Activated CD8-positive, alpha-beta T cell treated with anti-CD3 and anti-CD28 coated beads, Interleukin-2, amount 10 ng/mL, durations not matched to agents 7 days and 5 days (primary cell): ENCODE measurements around the gene TMIGD2. TPM values are rescaled to one million over a fixed set of nuclear protein-coding genes. Genes with fewer than 3 reads are reported as not detected.
"Not testable (repeated sequence)": the region's sequence is repeated elsewhere in the genome, so short reads cannot be mapped to it uniquely, and the experiment has no call there.

Experiments used
- ATAC-seq: fragments of 150-1000 bp; cut with Tn5 transposase; one replicate; pipeline ENCODE4 v1.10.0; 2021; ENCODE audit warnings: moderate library complexity
- CTCF ChIA-PET: fragments of 350-600 bp; sonication (Branson Sonifier 250); formaldehyde crosslinking; loops from one replicate; lab custom pipeline; 2021; ENCODE audit warnings: antibody characterized with exemption; lab: Charles Lee
- POLR2A ChIA-PET: fragments of 350-600 bp; sonication (Branson Sonifier 250); formaldehyde crosslinking; loops from one replicate; lab custom pipeline; 2021; ENCODE audit warnings: antibody characterized with exemption; lab: Charles Lee
- DNase-seq: peaks from one replicate; pipeline ENCODE4 v3.0.0-alpha.2; 2020
- H3K27ac Mint-ChIP-seq: one replicate; pipeline ENCODE4 v1.8.0; 2021; ENCODE audit warnings: mild to moderate bottlenecking, mixed read lengths
- H3K27me3 Mint-ChIP-seq: one replicate; pipeline ENCODE4 v1.8.0; 2021; ENCODE audit warnings: low read depth, mixed read lengths
- H3K36me3 Mint-ChIP-seq: one replicate; pipeline ENCODE4 v1.8.0; 2021; ENCODE audit warnings: low read depth, mixed read lengths
- H3K4me1 Mint-ChIP-seq: one replicate; pipeline ENCODE4 v1.8.0; 2021; ENCODE audit warnings: low read depth, mixed read lengths
- H3K4me3 Mint-ChIP-seq: one replicate; pipeline ENCODE4 v1.8.0; 2021; ENCODE audit warnings: mild to moderate bottlenecking, mixed read lengths
- H3K9me3 Mint-ChIP-seq: one replicate; pipeline ENCODE4 v1.8.0; 2022; ENCODE audit warnings: mixed read lengths; ENCODE audit not compliant: insufficient read depth
- total RNA-seq, 2 experiments: library from RNA; stranded (reverse); gene quantifications; one replicate each; pipeline ENCODE4 v1.2.3, GENCODE V29; 2021

The TMIGD2 gene
- 10 to 100 TPM; 35.9 to 39.5 TPM for total RNA-seq

GRCh38 chr19:4302243-4302640, at the start of gene TMIGD2:
Gene TMIGD2, minus strand, starts transcription at chr19:4302389. Its CDS starts 4 bp downstream, at chr19:4302385.
- Mint-ChIP-seq H3K27ac (peak within 1 kb of the TSS; percentile 82), H3K9me3 (no peaks in the 10 kb centered on the region), H3K36me3 (peaks cover 3% of the 10 kb centered on the region), H3K4me1 (peaks cover 53% of the 10 kb centered on the region), H3K27me3 (no peaks in the 10 kb centered on the region), H3K4me3 (peak within 1 kb of the TSS; percentile 84)
- peak; percentile 6 for ATAC-seq
- peak; percentile 51 for DNase-seq
- ChIA-PET CTCF (interaction anchor here (1.3 to 1.7 kb wide), 3 partner anchors 35 to 69 kb away, joined by 3 to 7 read pairs (median 6); partner anchors contain the start of gene MPND), POLR2A (interaction anchor here (0.7 to 1.7 kb wide), 3 partner anchors 40 to 70 kb away, joined by 3 to 4 read pairs (median 4); partner anchors contain the start of gene YJU2)

GRCh38 chr19:4350726-4351125, 48.5 kb upstream of the TMIGD2 start:
- Mint-ChIP-seq H3K27me3 (no peaks in the 10 kb centered on the region), H3K27ac (no peak overlapping the region), H3K4me3 (no peak overlapping the region), H3K36me3 (peaks cover 22% of the 10 kb centered on the region), H3K9me3 (no peaks in the 10 kb centered on the region), H3K4me1 (no peaks in the 10 kb centered on the region)
- POLR2A ChIA-PET, result no interaction called here
- no peak for ATAC-seq
- CTCF ChIA-PET, result no interaction called here
- DNase-seq, result no peak

GRCh38 chr19:4350111-4350510, 47.9 kb upstream of the TMIGD2 start:
- Mint-ChIP-seq H3K36me3 (peaks cover 23% of the 10 kb centered on the region), H3K27ac (no peak overlapping the region), H3K4me3 (no peak overlapping the region), H3K27me3 (no peaks in the 10 kb centered on the region), H3K9me3 (no peaks in the 10 kb centered on the region), H3K4me1 (peaks cover 5% of the 10 kb centered on the region)
- DNase-seq, result no peak
- POLR2A ChIA-PET, result interaction anchor here (1.0 kb wide), 1 partner anchor 26 kb away, joined by 3 read pairs; no protein-coding TSS in a partner anchor
- CTCF ChIA-PET, result interaction anchor here (1.3 kb wide), 1 partner anchor 83 kb away, joined by 3 read pairs; no protein-coding TSS in a partner anchor
- ATAC-seq, result no peak

- not testable (repeated sequence) for H3K4me1 Mint-ChIP-seq, H3K27me3 Mint-ChIP-seq, H3K9me3 Mint-ChIP-seq, DNase-seq, H3K4me3 Mint-ChIP-seq, H3K27ac Mint-ChIP-seq, ATAC-seq
- ChIA-PET CTCF (interaction anchor here (1.3 kb wide), 1 partner anchor 82 kb away, joined by 3 read pairs; no protein-coding TSS in a partner anchor), POLR2A (interaction anchor here (1.0 kb wide), 1 partner anchor 26 kb away, joined by 3 read pairs; no protein-coding TSS in a partner anchor)
- peaks cover 23% of the 10 kb centered on the region for H3K36me3 Mint-ChIP-seq
Observed at GRCh38 chr19:4349225-4349624, 47.0 kb upstream of the TMIGD2 start.

- Mint-ChIP-seq H3K27me3 (no peaks in the 10 kb centered on the region), H3K9me3 (no peaks in the 10 kb centered on the region), H3K4me3 (no peak overlapping the region), H3K4me1 (peaks cover 12% of the 10 kb centered on the region), H3K27ac (no peak overlapping the region), H3K36me3 (peaks cover 21% of the 10 kb centered on the region)
- ChIA-PET POLR2A (no interaction called here), CTCF (interaction anchor here (2.8 kb wide), 1 partner anchor 80 kb away, joined by 14 read pairs; no protein-coding TSS in a partner anchor)
- ATAC-seq (no peak), DNase-seq (no peak)
Observed at GRCh38 chr19:4347521-4347920, 45.3 kb upstream of the TMIGD2 start.

GRCh38 chr19:4346020-4346383, 43.8 kb upstream of the TMIGD2 start:
- DNase-seq, result no peak
- no peaks in the 10 kb centered on the region for H3K27me3 Mint-ChIP-seq
- peaks cover 21% of the 10 kb centered on the region for H3K36me3 Mint-ChIP-seq
- H3K4me3 Mint-ChIP-seq, result no peak overlapping the region
- POLR2A ChIA-PET, result no interaction called here
- peaks cover 19% of the 10 kb centered on the region for H3K4me1 Mint-ChIP-seq
- H3K9me3 Mint-ChIP-seq, result no peaks in the 10 kb centered on the region
- no peak overlapping the region for H3K27ac Mint-ChIP-seq
- ATAC-seq, result no peak
- CTCF ChIA-PET, result interaction anchor here (2.8 kb wide), 1 partner anchor 79 kb away, joined by 14 read pairs; no protein-coding TSS in a partner anchor

GRCh38 chr19:4345342-4346019, 43.3 kb upstream of the TMIGD2 start:
- Mint-ChIP-seq H3K27ac (no peak overlapping the region), H3K27me3 (no peaks in the 10 kb centered on the region), H3K4me3 (no peak overlapping the region), H3K4me1 (peaks cover 19% of the 10 kb centered on the region), H3K36me3 (peaks cover 21% of the 10 kb centered on the region), H3K9me3 (no peaks in the 10 kb centered on the region)
- POLR2A ChIA-PET, result no interaction called here
- no peak for ATAC-seq
- CTCF ChIA-PET, result interaction anchor here (2.8 kb wide), 1 partner anchor 78 kb away, joined by 14 read pairs; no protein-coding TSS in a partner anchor
- DNase-seq, result no peak

GRCh38 chr19:4343370-4344307, 41.5 kb upstream of the TMIGD2 start, which contains the start of gene MPND:
Gene MPND, plus strand, starts transcription at chr19:4343562. Its CDS starts 32 bp downstream, at chr19:4343594.
- peak; percentile 95 for DNase-seq
- ATAC-seq, result peak; percentile 74

GRCh38 chr19:4342615-4343369, 40.6 kb upstream of the TMIGD2 start:
- H3K4me1 Mint-ChIP-seq, result peaks cover 31% of the 10 kb centered on the region

More at GRCh38 chr19:4343370-4344307, 41.5 kb upstream of the TMIGD2 start, which contains the start of gene MPND:
- Mint-ChIP-seq H3K4me3 (peak within 1 kb of the TSS; percentile 89), H3K4me1 (peaks cover 24% of the 10 kb centered on the region), H3K9me3 (no peaks in the 10 kb centered on the region), H3K27me3 (no peaks in the 10 kb centered on the region), H3K36me3 (peaks cover 16% of the 10 kb centered on the region), H3K27ac (peak within 1 kb of the TSS; percentile 94)
- ChIA-PET POLR2A (interaction anchor here (0.7 to 2.5 kb wide), 10 partner anchors 9 to 358 kb away, joined by 3 to 13 read pairs (median 6); partner anchors contain the start of genes CHAF1A, EEF2, TMIGD2 and YJU2), CTCF (interaction anchor here (0.8 to 4.2 kb wide), 18 partner anchors 9 to 111 kb away, joined by 3 to 54 read pairs (median 6); partner anchors contain the start of genes CHAF1A, FSD1, SH3GL1 and SHD)

GRCh38 chr19:4342314-4342614, 40.1 kb upstream of the TMIGD2 start:
- peak overlapping the region; percentile 94 for H3K27ac Mint-ChIP-seq

More at GRCh38 chr19:4342615-4343369, 40.6 kb upstream of the TMIGD2 start:
- POLR2A ChIA-PET, result interaction anchor here (0.7 to 2.5 kb wide), 15 partner anchors 9 to 581 kb away, joined by 3 to 13 read pairs (median 5); partner anchors contain the start of genes CHAF1A, EEF2, SH3GL1 and TMIGD2
- Mint-ChIP-seq H3K27me3 (no peaks in the 10 kb centered on the region), H3K27ac (peak overlapping the region; percentile 94), H3K36me3 (peaks cover 16% of the 10 kb centered on the region), H3K9me3 (no peaks in the 10 kb centered on the region), H3K4me3 (peak overlapping the region; percentile 89)
- CTCF ChIA-PET, result interaction anchor here (0.7 to 4.2 kb wide), 20 partner anchors 10 to 449 kb away, joined by 3 to 54 read pairs (median 6); partner anchors contain the start of genes CHAF1A, FEM1A, FSD1 and SH3GL1
- ATAC-seq (peak; percentile 92), DNase-seq (peak; percentile 98)

More at GRCh38 chr19:4342314-4342614, 40.1 kb upstream of the TMIGD2 start:
- no peaks in the 10 kb centered on the region for H3K27me3 Mint-ChIP-seq
- POLR2A ChIA-PET, result interaction anchor here (0.7 to 2.5 kb wide), 10 partner anchors 9 to 580 kb away, joined by 3 to 13 read pairs (median 5); partner anchors contain the start of genes SH3GL1, TMIGD2 and YJU2
- H3K4me3 Mint-ChIP-seq, result peak overlapping the region; percentile 89
- CTCF ChIA-PET, result interaction anchor here (0.7 to 4.2 kb wide), 20 partner anchors 11 to 449 kb away, joined by 3 to 54 read pairs (median 6); partner anchors contain the start of genes CHAF1A, FEM1A, FSD1 and SH3GL1
- peaks cover 11% of the 10 kb centered on the region for H3K36me3 Mint-ChIP-seq
- no peaks in the 10 kb centered on the region for H3K9me3 Mint-ChIP-seq
- ATAC-seq (no peak), DNase-seq (no peak)
- H3K4me1 Mint-ChIP-seq, result peaks cover 32% of the 10 kb centered on the region
